B cell (primary cell): ENCODE measurements around the gene GLRA3. TPM values are rescaled to one million over a fixed set of nuclear protein-coding genes. Genes with fewer than 3 reads are reported as not detected.

Source experiments
- ATAC-seq: fragments of 200-7000 bp; cut with Tn5 transposase; one replicate; pipeline ENCODE4 v1.10.0; 2021; ENCODE audit warnings: low read depth, mild to moderate bottlenecking, moderate number of reproducible peaks, moderate library complexity
- CTCF ChIA-PET: fragments of 350-600 bp; sonication (Branson Sonifier 250); formaldehyde crosslinking; loops from one replicate; lab custom pipeline; 2021; ENCODE audit warnings: antibody characterized with exemption, inconsistent platforms; lab: Charles Lee
- POLR2A ChIA-PET: fragments of 350-600 bp; sonication (Branson Sonifier 250); formaldehyde crosslinking; loops from one replicate; lab custom pipeline; 2021; ENCODE audit warnings: antibody characterized with exemption; lab: Charles Lee
- DNase-seq: peaks from one replicate; pipeline ENCODE4 v3.0.0; 2013
- H2AFZ ChIP-seq: 2 replicates; pipeline ENCODE4 v1.6.1; 2012; ENCODE audit warnings: mild to moderate bottlenecking, low read depth, low read length; ENCODE audit not compliant: insufficient read depth, poor library complexity, severe bottlenecking
- H3K27ac ChIP-seq, 2 donors: 1 replicate in 1 of 2; 2 replicates in 1 of 2; pipeline ENCODE4 v1.5.1; 2012 to 2013; ENCODE audit warnings: low read length in 2 of 2, mild to moderate bottlenecking in 2 of 2, moderate library complexity in 1 of 2
- H3K27me3 ChIP-seq, 4 experiments: fragments of 200-600 bp in 1 of 4; sonication (generic) in 1 of 4; replicated peaks in 1 of 4; 1 replicate in 2 of 4; 2 replicates in 2 of 4; pipeline versions ENCODE4 v1.6.1 to v1.7.0; 2013 to 2016; ENCODE audit warnings: low read length in 3 of 4, mild to moderate bottlenecking in 2 of 4, mixed read lengths in 1 of 4, moderate library complexity in 1 of 4; ENCODE audit not compliant: insufficient read depth in 4 of 4, control insufficient read depth in 3 of 4; ENCODE audit errors: control extremely low read depth in 1 of 4
- H3K36me3 ChIP-seq, 2 experiments: replicated peaks in 1 of 2; 1 replicate in 1 of 2; 2 replicates in 1 of 2; pipeline versions ENCODE4 v1.6.1 to v1.7.1; 2013; ENCODE audit warnings: low read length in 1 of 2; ENCODE audit not compliant: insufficient read depth in 2 of 2, control insufficient read depth in 1 of 2; ENCODE audit errors: control extremely low read depth in 1 of 2, extremely low read depth in 1 of 2
- H3K4me1 ChIP-seq, 2 donors: fragments of 200-600 bp in 1 of 2; sonication (generic) in 1 of 2; 1 replicate in 1 of 2; 2 replicates in 1 of 2; pipeline versions ENCODE4 v1.5.1 to v1.6.1; 2013 to 2017; ENCODE audit warnings: low read length in 2 of 2; ENCODE audit not compliant: control insufficient read depth in 2 of 2, insufficient read depth in 2 of 2
- H3K4me2 ChIP-seq: replicated peaks from 2 replicates; pipeline ENCODE3; 2012; ENCODE audit warnings: mild to moderate bottlenecking, low read depth, low read length; ENCODE audit not compliant: poor library complexity, severe bottlenecking
- H3K4me3 ChIP-seq, 5 experiments: fragments of 200-600 bp in 1 of 5; sonication (generic) in 1 of 5; 1 replicate in 3 of 5; 2 replicates in 2 of 5; pipeline versions ENCODE4 v1.5.1 to v1.7.0; 2011 to 2016; ENCODE audit warnings: low read length in 4 of 5, mild to moderate bottlenecking in 4 of 5, low read depth in 2 of 5, control low read depth in 1 of 5, moderate library complexity in 1 of 5; ENCODE audit not compliant: insufficient read depth in 1 of 5; ENCODE audit errors: control extremely low read depth in 1 of 5, extremely low read depth in 1 of 5
- H3K79me2 ChIP-seq: fragments of 200-600 bp; sonication (generic); one replicate; pipeline ENCODE4 v1.6.0; 2016; ENCODE audit warnings: low read length; ENCODE audit not compliant: control insufficient read depth, insufficient read depth
- H3K9ac ChIP-seq: fragments of 200-600 bp; sonication (generic); 2 replicates; pipeline ENCODE4 v1.6.1; 2017; ENCODE audit warnings: mild to moderate bottlenecking, low read length, moderate library complexity
- H3K9me3 ChIP-seq, 3 donors: one replicate each; pipeline versions ENCODE4 v1.6.1 to v1.7.1; 2013; ENCODE audit warnings: low read length in 2 of 3; ENCODE audit not compliant: control insufficient read depth in 2 of 3, insufficient read depth in 1 of 3; ENCODE audit errors: control extremely low read depth in 1 of 3
- H4K20me1 ChIP-seq: 2 replicates; pipeline ENCODE4 v1.6.0; 2012; ENCODE audit warnings: mild to moderate bottlenecking, low read length; ENCODE audit not compliant: insufficient read depth, control insufficient read depth, poor library complexity, severe bottlenecking
- H3K27ac Mint-ChIP-seq: one replicate; pipeline ENCODE4 v1.8.0; 2021; ENCODE audit warnings: mixed read lengths
- H3K27me3 Mint-ChIP-seq: one replicate; pipeline ENCODE4 v1.8.0; 2021; ENCODE audit warnings: mixed read lengths
- H3K4me1 Mint-ChIP-seq: one replicate; pipeline ENCODE4 v1.8.0; 2021; ENCODE audit warnings: mixed read lengths
- H3K4me3 Mint-ChIP-seq: one replicate; pipeline ENCODE4 v1.8.0; 2021; ENCODE audit warnings: mixed read lengths
- H3K9me3 Mint-ChIP-seq: one replicate; pipeline ENCODE4 v1.8.0; 2022; ENCODE audit warnings: mixed read lengths; ENCODE audit not compliant: insufficient read depth
- CTCF ChIP-seq: fragments of 200-600 bp; IDR thresholded peaks from one replicate; pipeline ENCODE4 v1.8.0; 2022; ENCODE audit warnings: antibody characterized with exemption, mild to moderate bottlenecking
- EZH2 ChIP-seq: IDR thresholded peaks from 2 replicates; pipeline ENCODE4 v1.6.1; 2012; ENCODE audit warnings: borderline replicate concordance, low read depth, mild to moderate bottlenecking, moderate library complexity, low read length; ENCODE audit not compliant: insufficient read depth, poor library complexity, severe bottlenecking
- WGBS: methylation state at CpG from one replicate; pipeline ENCODE4 v1.1.5; 2013; ENCODE audit warnings: missing lambda C conversion rate; ENCODE audit not compliant: insufficient coverage; 5-methylcytosine and 5-hydroxymethylcytosine counted together
- intact Hi-C: fragments of 100-400 bp; cut with micrococcal nuclease; formaldehyde crosslinking; loops from one replicate; pipeline ENCODE4 v1.10.0; 2022
- polyA plus RNA-seq: library from polyadenylated mRNA; depleted of rRNA; stranded (reverse); fragments of >200 nt; gene quantifications from 2 replicates; pipeline ENCODE4 v1.2.3, GENCODE V29; 2012
- total RNA-seq, 2 donors: library from RNA; stranded (reverse); fragments of 120-200 nt in 1 of 2; gene quantifications; 1 replicate in 1 of 2; 2 replicates in 1 of 2; pipeline versions ENCODE4 v1.2.3 to v1.2.4, GENCODE V29; 2013 to 2022

The GLRA3 gene
- total and polyA plus RNA-seq, 2 donors (not counting 1 experiment from before 2014, with no cell fraction given), result 0.12 to 0.30 TPM

GRCh38 chr4:174810834-174811233 lies 18.2 kb downstream of the GLRA3 start:
- Mint-ChIP-seq H3K4me3 (no peak overlapping the region), H3K27me3 (no peaks in the 10 kb centered on the region), H3K4me1 (peaks cover 11% of the 10 kb centered on the region), H3K9me3 (no peaks in the 10 kb centered on the region), H3K27ac (no peak overlapping the region)
- ATAC-seq (no peak), DNase-seq (no peak)
- Histone ChIP-seq H3K9me3 (peaks cover 0 to 11% (median 0%) of the 10 kb centered on the region in 3 donors), H3K36me3 (no peaks in the 10 kb centered on the region), H3K79me2 (no peaks in the 10 kb centered on the region), H2AFZ (no peak overlapping the region), H3K27me3 (no peaks in the 10 kb centered on the region), H3K4me2 (no peak overlapping the region), H3K27ac (no peak overlapping the region), H3K4me1 (no peaks in the 10 kb centered on the region), H3K9ac (no peak overlapping the region), H4K20me1 (no peaks in the 10 kb centered on the region), H3K4me3 (no peak overlapping the region)
- intact Hi-C loops, result no loop called here
- POLR2A ChIA-PET, result no interaction called here
- CTCF ChIA-PET, result no interaction called here
- WGBS, result no CpG with 5 or more reads among the region's 2 CpGs
- TF ChIP-seq EZH2, result no peak
- no peak for TF ChIP-seq CTCF

GRCh38 chr4:174808836-174809235 lies 20.2 kb downstream of the GLRA3 start:
- DNase-seq (no peak), ATAC-seq (no peak)
- H4K20me1 ChIP-seq, result no peaks in the 10 kb centered on the region
- POLR2A ChIA-PET, result no interaction called here
- no peaks in the 10 kb centered on the region for H3K36me3 ChIP-seq
- H3K79me2 ChIP-seq, result no peaks in the 10 kb centered on the region
- Mint-ChIP-seq H3K4me1 (peaks cover 11% of the 10 kb centered on the region), H3K27me3 (no peaks in the 10 kb centered on the region), H3K9me3 (no peaks in the 10 kb centered on the region), H3K4me3 (no peak overlapping the region), H3K27ac (no peak overlapping the region)
- intact Hi-C loops, result no loop called here
- H2AFZ ChIP-seq, result no peak overlapping the region
- no peak overlapping the region for H3K4me3 ChIP-seq
- TF ChIP-seq CTCF, result no peak
- no peak for TF ChIP-seq EZH2
- no CpG with 5 or more reads among the region's 5 CpGs for WGBS
- H3K4me2 ChIP-seq, result no peak overlapping the region
- CTCF ChIA-PET, result no interaction called here
- H3K9ac ChIP-seq, result no peak overlapping the region
- H3K4me1 ChIP-seq, result no peaks in the 10 kb centered on the region
- H3K27me3 ChIP-seq, result no peaks in the 10 kb centered on the region
- H3K9me3 ChIP-seq, result peaks cover 0 to 2% (median 0%) of the 10 kb centered on the region in 3 donors
- H3K27ac ChIP-seq, result no peak overlapping the region
